ENCODE data around the gene TEX13D. TPM values are rescaled to one million over a fixed set of nuclear protein-coding genes. Genes with fewer than 3 reads are reported as not detected.
"Not testable (repeated sequence)": the region's sequence is repeated elsewhere in the genome, so short reads cannot be mapped to it uniquely, and the experiment has no call there.

TEX13D gene
- total RNA-seq, 1 experiment from 2014 or later = 0.15 TPM

DNA sequence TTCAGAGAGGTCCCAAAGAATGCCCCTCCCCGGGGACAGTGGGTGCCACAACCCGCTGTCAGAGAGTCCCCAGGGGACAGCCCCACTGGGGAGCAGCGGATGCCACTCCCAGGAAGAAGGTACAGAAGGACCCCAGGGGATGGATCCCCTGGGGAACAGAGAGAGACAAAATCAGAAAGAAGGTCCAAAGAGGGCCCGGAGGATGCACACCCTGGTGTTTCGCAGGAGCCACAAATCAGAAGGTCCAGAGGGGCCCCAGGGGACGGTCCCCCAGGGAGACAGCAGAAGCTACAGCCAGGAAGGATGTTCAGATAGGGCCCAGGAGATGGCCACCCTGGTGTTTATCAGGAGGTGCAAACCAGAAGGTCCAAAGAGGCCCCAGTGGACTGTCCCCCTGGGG lies 1.4 kb downstream of the TEX13D start (continued):
- no peak for TF ChIP-seq TCF7L2 (IDR thresholded peaks at IDR 0.05; ENCODE audit: borderline replicate concordance, extremely low read depth, insufficient read depth, insufficient read length)
- no peak for TF ChIP-seq SRF (IDR thresholded peaks at IDR 0.05; ENCODE audit: low read depth)
- TF ChIP-seq CTCF (IDR thresholded peaks at IDR 0.05 in 2 of 3, conservative IDR thresholded peaks at IDR 0.05 in 1 of 3; ENCODE audit: borderline replicate concordance in 1 of 3, insufficient read depth in 1 of 3, low read depth in 2 of 3, low read length in 2 of 3) = no peak

DNA sequence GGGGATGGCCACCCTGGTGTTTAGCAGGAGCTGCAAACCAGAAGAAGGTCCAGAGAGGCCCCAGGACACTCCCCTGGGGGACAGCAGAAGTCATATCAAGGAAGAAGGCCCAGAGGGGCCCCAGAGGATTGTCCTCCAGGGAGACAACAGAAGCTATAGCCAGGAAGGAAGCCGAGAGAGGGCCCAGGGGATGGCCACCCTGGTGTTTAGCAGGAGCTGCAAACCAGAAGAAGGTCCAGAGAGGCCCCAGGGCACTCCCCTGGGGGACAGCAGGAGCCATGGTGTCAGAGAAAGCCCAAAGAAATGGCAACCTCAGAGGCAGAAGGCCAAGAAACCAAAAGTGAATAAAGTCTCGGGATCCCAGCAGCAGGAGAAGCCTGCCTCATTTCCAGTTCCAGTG lies 2.1 kb downstream of the TEX13D start:
- H3K9ac ChIP-seq (ENCODE audit: low read length); H2AFZ ChIP-seq (ENCODE audit: low read depth, low read length, poor library complexity, severe bottlenecking); CTCF ChIA-PET; POLR2A ChIA-PET; H3K9me3 ChIP-seq (ENCODE audit: control insufficient read depth in 1 of 2, insufficient read depth in 1 of 2, low read depth in 1 of 2, low read length in 2 of 2); RAD21 ChIA-PET (ENCODE audit: low non-redundant PET in 1 of 2, low total read pairs in 2 of 2, uncharacterized antibody in 2 of 2, unreplicated experiment in 2 of 2); H4K20me1 ChIP-seq (ENCODE audit: insufficient read depth); H3K4me2 ChIP-seq (ENCODE audit: low read length); ATAC-seq; H3K36me3 ChIP-seq (ENCODE audit: control insufficient read depth in 1 of 2, insufficient read depth in 2 of 2, low read length in 2 of 2); H3K4me3 ChIP-seq (replicated peaks in 1 of 2; ENCODE audit: low read depth in 1 of 2, low read length in 2 of 2); DNase-seq (ENCODE audit: low read depth, low spot score); H3K4me1 ChIP-seq (ENCODE audit: control insufficient read depth in 1 of 2, insufficient read depth in 2 of 2, low read length in 2 of 2); H3K79me2 ChIP-seq (ENCODE audit: insufficient read depth, low read length); BruUV-seq (replicated peaks); H3K27me3 ChIP-seq (ENCODE audit: insufficient read depth, low read length); intact Hi-C loops (cut with micrococcal nuclease); H3K27ac ChIP-seq (ENCODE audit: low read depth, low read length); H3K9me2 ChIP-seq (ENCODE audit: insufficient read depth): not testable (repeated sequence)

GRCh38 chrX:124335598-124335997 lies 3.1 kb downstream of the TEX13D start:
- no peak overlapping the region for H3K27ac ChIP-seq (ENCODE audit: low read depth, low read length)
- POLR2A ChIA-PET = no interaction called here
- H4K20me1 ChIP-seq (ENCODE audit: insufficient read depth) = no peaks in the 10 kb centered on the region
- intact Hi-C loops (cut with micrococcal nuclease) = no loop called here
- no peaks in the 10 kb centered on the region for H3K79me2 ChIP-seq (ENCODE audit: insufficient read depth, low read length)
- no peaks in the 10 kb centered on the region for H3K36me3 ChIP-seq (ENCODE audit: control insufficient read depth in 1 of 2, insufficient read depth in 2 of 2, low read length in 2 of 2)
- no peak overlapping the region for H3K4me2 ChIP-seq (ENCODE audit: low read length)
- H3K4me3 ChIP-seq (replicated peaks in 1 of 2; ENCODE audit: low read depth in 1 of 2, low read length in 2 of 2) = no peak overlapping the region
- no peaks in the 10 kb centered on the region for H3K4me1 ChIP-seq (ENCODE audit: control insufficient read depth in 1 of 2, insufficient read depth in 2 of 2, low read length in 2 of 2)
- no peak overlapping the region for H2AFZ ChIP-seq (ENCODE audit: low read depth, low read length, poor library complexity, severe bottlenecking)
- DNase-seq (ENCODE audit: low read depth, low spot score) = no peak
- CTCF ChIA-PET = no interaction called here
- H3K9me2 ChIP-seq (ENCODE audit: insufficient read depth) = no peaks in the 10 kb centered on the region
- ATAC-seq = no peak
- no TSS peak for BruUV-seq (replicated peaks)
- RAD21 ChIA-PET (ENCODE audit: low non-redundant PET in 1 of 2, low total read pairs in 2 of 2, uncharacterized antibody in 2 of 2, unreplicated experiment in 2 of 2) = no interaction called here
- H3K9me3 ChIP-seq (ENCODE audit: control insufficient read depth in 1 of 2, insufficient read depth in 1 of 2, low read depth in 1 of 2, low read length in 2 of 2) = no peaks in the 10 kb centered on the region
- H3K9ac ChIP-seq (ENCODE audit: low read length) = no peak overlapping the region
- no peaks in the 10 kb centered on the region; the same call in 1 of the 2 replicates for H3K27me3 ChIP-seq (ENCODE audit: insufficient read depth, low read length)
- TF ChIP-seq ELF1 (IDR thresholded peaks at IDR 0.05; ENCODE audit: borderline replicate concordance, low read depth) (no peak), CEBPB (IDR thresholded peaks at IDR 0.05; ENCODE audit: low read depth) (no peak), EGR1 (IDR thresholded peaks at IDR 0.05; ENCODE audit: low read depth) (no peak), RAD21 (IDR thresholded peaks at IDR 0.05; ENCODE audit: low read depth) (no peak), EZH2phosphoT487 (IDR thresholded peaks at IDR 0.05; ENCODE audit: borderline replicate concordance) (no peak), SRF (IDR thresholded peaks at IDR 0.05; ENCODE audit: low read depth) (no peak), ZBTB33 (IDR thresholded peaks at IDR 0.05; ENCODE audit: extremely low read depth, insufficient replicate concordance, low read length) (no peak), SIN3A (IDR thresholded peaks at IDR 0.05; ENCODE audit: low read depth) (no peak), JUND (IDR thresholded peaks at IDR 0.05) (no peak)
- TF ChIP-seq, protein P1, sequence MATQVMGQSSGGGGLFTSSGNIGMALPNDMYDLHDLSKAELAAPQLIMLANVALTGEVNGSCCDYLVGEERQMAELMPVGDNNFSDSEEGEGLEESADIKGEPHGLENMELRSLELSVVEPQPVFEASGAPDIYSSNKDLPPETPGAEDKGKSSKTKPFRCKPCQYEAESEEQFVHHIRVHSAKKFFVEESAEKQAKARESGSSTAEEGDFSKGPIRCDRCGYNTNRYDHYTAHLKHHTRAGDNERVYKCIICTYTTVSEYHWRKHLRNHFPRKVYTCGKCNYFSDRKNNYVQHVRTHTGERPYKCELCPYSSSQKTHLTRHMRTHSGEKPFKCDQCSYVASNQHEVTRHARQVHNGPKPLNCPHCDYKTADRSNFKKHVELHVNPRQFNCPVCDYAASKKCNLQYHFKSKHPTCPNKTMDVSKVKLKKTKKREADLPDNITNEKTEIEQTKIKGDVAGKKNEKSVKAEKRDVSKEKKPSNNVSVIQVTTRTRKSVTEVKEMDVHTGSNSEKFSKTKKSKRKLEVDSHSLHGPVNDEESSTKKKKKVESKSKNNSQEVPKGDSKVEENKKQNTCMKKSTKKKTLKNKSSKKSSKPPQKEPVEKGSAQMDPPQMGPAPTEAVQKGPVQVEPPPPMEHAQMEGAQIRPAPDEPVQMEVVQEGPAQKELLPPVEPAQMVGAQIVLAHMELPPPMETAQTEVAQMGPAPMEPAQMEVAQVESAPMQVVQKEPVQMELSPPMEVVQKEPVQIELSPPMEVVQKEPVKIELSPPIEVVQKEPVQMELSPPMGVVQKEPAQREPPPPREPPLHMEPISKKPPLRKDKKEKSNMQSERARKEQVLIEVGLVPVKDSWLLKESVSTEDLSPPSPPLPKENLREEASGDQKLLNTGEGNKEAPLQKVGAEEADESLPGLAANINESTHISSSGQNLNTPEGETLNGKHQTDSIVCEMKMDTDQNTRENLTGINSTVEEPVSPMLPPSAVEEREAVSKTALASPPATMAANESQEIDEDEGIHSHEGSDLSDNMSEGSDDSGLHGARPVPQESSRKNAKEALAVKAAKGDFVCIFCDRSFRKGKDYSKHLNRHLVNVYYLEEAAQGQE (IDR thresholded peaks at IDR 0.05; ENCODE audit: low read depth) = no peak
